Endothelial cell (in vitro differentiated cells): ENCODE results near the gene CTNNA1. TPM values are rescaled to one million over a fixed set of nuclear protein-coding genes. Genes with fewer than 3 reads are reported as not detected.
A peak's percentile ranks its signal among the peaks of the same experiment; 100 is the strongest.

ENCODE experiments used
- DNase-seq: peaks from one replicate; pipeline ENCODE4 v3.0.0; 2021; ENCODE audit warnings: low spot score
- H3K27ac Mint-ChIP-seq: one replicate; pipeline ENCODE4 v1.8.0; 2021; ENCODE audit warnings: mixed read lengths, inconsistent platforms; ENCODE audit not compliant: unreplicated experiment
- H3K27me3 Mint-ChIP-seq: one replicate; pipeline ENCODE4 v1.8.0; 2021; ENCODE audit warnings: mild to moderate bottlenecking, moderate library complexity, mixed read lengths, inconsistent platforms; ENCODE audit not compliant: unreplicated experiment
- H3K36me3 Mint-ChIP-seq: one replicate; pipeline ENCODE4 v1.8.0; 2021; ENCODE audit warnings: mild to moderate bottlenecking, low read depth, mixed read lengths, inconsistent platforms; ENCODE audit not compliant: unreplicated experiment
- H3K4me1 Mint-ChIP-seq: one replicate; pipeline ENCODE4 v1.8.0; 2021; ENCODE audit warnings: mild to moderate bottlenecking, mixed read lengths, inconsistent platforms; ENCODE audit not compliant: unreplicated experiment
- H3K4me3 Mint-ChIP-seq: one replicate; pipeline ENCODE4 v1.8.0; 2021; ENCODE audit warnings: mild to moderate bottlenecking, mixed read lengths, inconsistent platforms; ENCODE audit not compliant: unreplicated experiment
- H3K9me3 Mint-ChIP-seq: one replicate; pipeline ENCODE4 v1.8.0; 2021; ENCODE audit warnings: mixed read lengths, inconsistent platforms; ENCODE audit not compliant: unreplicated experiment
- CTCF ChIP-seq: fragments of 200-600 bp; sonication (generic); IDR thresholded peaks from one replicate; pipeline ENCODE4 v1.5.0; 2021; ENCODE audit warnings: antibody characterized with exemption; ENCODE audit not compliant: unreplicated experiment
- total RNA-seq: library from RNA; stranded (reverse); fragmentation: NEBNext Ultra II Directional; extraction: Animal tissue kit (Norgen Biotek cat#: 25700); gene quantifications from one replicate; pipeline ENCODE4 v1.2.1, GENCODE V29; 2021; ENCODE audit not compliant: unreplicated experiment

The CTNNA1 gene
- total RNA-seq, 1 donor from 2014 or later, result 521 TPM

DNA sequence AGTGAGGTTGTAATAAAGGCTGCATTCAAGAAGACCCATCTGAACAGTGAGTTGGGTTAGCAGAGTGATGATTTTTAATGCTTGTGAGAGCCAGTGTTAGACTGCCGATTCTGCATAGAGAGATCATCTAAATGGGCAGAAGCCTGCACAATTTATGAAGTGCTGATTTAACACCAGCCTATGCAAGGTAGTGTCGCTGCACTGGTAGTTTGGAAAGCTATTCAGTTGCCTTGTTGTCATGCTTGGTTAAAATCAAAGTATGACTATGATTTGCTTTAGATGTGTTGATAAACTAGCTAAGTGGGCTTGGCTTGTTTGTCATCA lies 122.3 kb downstream of the CTNNA1 start:
- no peak for TF ChIP-seq CTCF
- H3K27ac Mint-ChIP-seq, result peak overlapping the region; percentile 80
- peaks cover 9% of the 10 kb centered on the region for H3K27me3 Mint-ChIP-seq
- no peaks in the 10 kb centered on the region for H3K9me3 Mint-ChIP-seq
- peaks cover 62% of the 10 kb centered on the region for H3K4me1 Mint-ChIP-seq
- no peak for DNase-seq
- no peak overlapping the region for H3K4me3 Mint-ChIP-seq
- peaks cover 11% of the 10 kb centered on the region for H3K36me3 Mint-ChIP-seq

- TF ChIP-seq CTCF, result no peak
- Mint-ChIP-seq H3K4me1 (peaks cover 62% of the 10 kb centered on the region), H3K27me3 (peaks cover 9% of the 10 kb centered on the region), H3K9me3 (no peaks in the 10 kb centered on the region), H3K36me3 (peaks cover 13% of the 10 kb centered on the region), H3K4me3 (no peak overlapping the region), H3K27ac (peak overlapping the region; percentile 80)
- DNase-seq, result no peak
Measured at GRCh38 chr5:138875946-138876345, 122.7 kb downstream of the CTNNA1 start.

DNA sequence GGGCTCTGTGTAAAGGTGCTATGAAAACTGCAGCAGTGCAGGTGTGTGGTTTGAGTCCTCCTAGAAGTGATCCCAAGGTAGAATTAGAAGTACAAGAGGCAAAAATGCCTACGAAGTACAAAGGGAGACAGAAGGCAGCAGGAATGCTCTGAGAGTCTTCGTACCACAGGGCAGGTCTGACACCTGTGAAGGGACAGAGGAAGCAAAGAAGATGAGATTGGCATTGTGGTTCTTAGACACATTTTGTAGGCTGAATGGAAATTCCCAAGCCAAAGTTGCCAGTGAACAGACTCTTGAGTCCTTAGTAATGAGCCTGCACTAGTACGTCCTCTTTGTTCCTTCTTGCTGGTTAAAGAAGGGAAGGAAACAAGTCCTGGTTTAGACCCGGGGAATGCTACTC lies 123.6 kb downstream of the CTNNA1 start:
- peak overlapping the region; percentile 4 for H3K4me3 Mint-ChIP-seq
- H3K27ac Mint-ChIP-seq, result peak overlapping the region; percentile 75
- H3K36me3 Mint-ChIP-seq, result peaks cover 13% of the 10 kb centered on the region
- H3K4me1 Mint-ChIP-seq, result peaks cover 60% of the 10 kb centered on the region
- H3K27me3 Mint-ChIP-seq, result peaks cover 9% of the 10 kb centered on the region
- DNase-seq, result no peak
- no peak for TF ChIP-seq CTCF
- H3K9me3 Mint-ChIP-seq, result no peaks in the 10 kb centered on the region

GRCh38 chr5:138878437-138879235 lies 125.4 kb downstream of the CTNNA1 start:
- Mint-ChIP-seq H3K4me1 (peaks cover 48% of the 10 kb centered on the region), H3K27ac (no peak overlapping the region)

More at GRCh38 chr5:138878437-138879235, 125.4 kb downstream of the CTNNA1 start:
- Mint-ChIP-seq H3K27me3 (peaks cover 11% of the 10 kb centered on the region), H3K4me3 (no peak overlapping the region), H3K9me3 (no peaks in the 10 kb centered on the region), H3K36me3 (peaks cover 9% of the 10 kb centered on the region)
- TF ChIP-seq CTCF, result no peak
- no peak for DNase-seq
